HG03442 (cell line): ENCODE measurements around the gene HGFAC.

Experiments
- ATAC-seq: cut with Tn5 transposase; IDR thresholded peaks from one replicate; pipeline ENCODE4 v1.9.1; 2021; ENCODE audit warnings: mild to moderate bottlenecking, moderate library complexity; ENCODE audit not compliant: unreplicated experiment

Gene HGFAC

GRCh38 chr4:3441501-3442459 is at the start of gene HGFAC:
Gene HGFAC, plus strand, starts transcription at chr4:3441968. Its CDS starts 34 bp downstream, at chr4:3442002.
- no peak for ATAC-seq

DNA sequence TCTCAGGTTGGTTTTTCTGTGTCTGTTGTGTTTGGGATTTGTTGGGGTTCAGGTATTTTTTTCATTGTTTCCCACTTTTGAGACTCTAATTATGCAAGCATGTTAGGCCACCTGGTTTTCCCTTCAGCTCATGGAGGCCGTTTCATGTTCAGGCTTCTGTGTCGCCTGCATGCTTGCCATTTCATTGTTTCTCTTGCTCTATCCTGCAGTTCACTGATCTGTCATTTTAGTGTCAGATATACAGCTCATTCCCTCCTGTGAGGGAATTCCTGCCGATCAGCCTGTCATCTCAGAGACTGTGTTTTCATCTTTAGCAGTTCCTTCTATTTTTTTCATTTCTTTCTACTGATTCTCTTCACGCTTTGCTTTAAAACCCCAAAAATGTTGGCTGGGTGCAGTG is 49.4 kb upstream of the HGFAC start:
- no peak for ATAC-seq

- ATAC-seq: no peak
Measured at GRCh38 chr4:3393171-3393570, 48.6 kb upstream of the HGFAC start.

GRCh38 chr4:3396600-3396999 is 45.2 kb upstream of the HGFAC start:
- no peak for ATAC-seq

GRCh38 chr4:3397128-3397527 is 44.6 kb upstream of the HGFAC start:
- ATAC-seq: no peak

- no peak for ATAC-seq
Measured at GRCh38 chr4:3399277-3400194, 42.2 kb upstream of the HGFAC start.

- no peak for ATAC-seq
Measured at GRCh38 chr4:3401436-3402171, 40.2 kb upstream of the HGFAC start.

GRCh38 chr4:3402491-3403347 is 39.0 kb upstream of the HGFAC start:
- ATAC-seq: no peak

DNA sequence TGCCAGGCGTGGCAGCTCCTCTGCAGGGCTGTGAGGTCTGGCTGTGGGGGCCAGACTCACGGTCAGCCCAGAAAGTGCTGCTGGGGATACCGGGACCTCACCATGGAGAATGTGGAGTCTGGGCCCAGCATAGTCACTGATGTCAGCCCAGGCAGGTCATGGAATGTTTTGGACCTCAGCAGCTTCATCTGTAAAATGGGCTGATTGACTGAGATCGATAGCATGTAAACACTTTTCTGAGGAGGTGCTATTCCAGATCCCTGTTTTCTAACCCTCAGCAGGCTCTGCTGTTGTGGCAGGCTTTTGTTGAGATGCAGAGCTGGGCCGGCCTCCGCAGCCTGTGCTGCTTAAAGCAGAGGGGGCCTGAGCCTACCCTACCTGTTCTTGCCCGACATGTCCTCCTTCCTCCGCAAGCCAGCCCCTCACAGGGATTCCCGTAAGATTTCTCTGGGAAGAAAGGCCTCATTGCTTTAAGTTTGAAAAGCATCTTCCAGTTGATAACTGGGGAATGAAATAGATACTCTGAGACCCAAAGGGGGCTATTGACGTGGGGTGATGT is 38.3 kb upstream of the HGFAC start:
- no peak for ATAC-seq

GRCh38 chr4:3404546-3404945 is 37.2 kb upstream of the HGFAC start:
- no peak for ATAC-seq

- no peak for ATAC-seq
Measured at GRCh38 chr4:3405176-3405575, 36.6 kb upstream of the HGFAC start.

- ATAC-seq: no peak
Measured at GRCh38 chr4:3406021-3406420, 35.7 kb upstream of the HGFAC start.

- ATAC-seq: no peak
Measured at GRCh38 chr4:3406431-3406830, 35.3 kb upstream of the HGFAC start.

DNA sequence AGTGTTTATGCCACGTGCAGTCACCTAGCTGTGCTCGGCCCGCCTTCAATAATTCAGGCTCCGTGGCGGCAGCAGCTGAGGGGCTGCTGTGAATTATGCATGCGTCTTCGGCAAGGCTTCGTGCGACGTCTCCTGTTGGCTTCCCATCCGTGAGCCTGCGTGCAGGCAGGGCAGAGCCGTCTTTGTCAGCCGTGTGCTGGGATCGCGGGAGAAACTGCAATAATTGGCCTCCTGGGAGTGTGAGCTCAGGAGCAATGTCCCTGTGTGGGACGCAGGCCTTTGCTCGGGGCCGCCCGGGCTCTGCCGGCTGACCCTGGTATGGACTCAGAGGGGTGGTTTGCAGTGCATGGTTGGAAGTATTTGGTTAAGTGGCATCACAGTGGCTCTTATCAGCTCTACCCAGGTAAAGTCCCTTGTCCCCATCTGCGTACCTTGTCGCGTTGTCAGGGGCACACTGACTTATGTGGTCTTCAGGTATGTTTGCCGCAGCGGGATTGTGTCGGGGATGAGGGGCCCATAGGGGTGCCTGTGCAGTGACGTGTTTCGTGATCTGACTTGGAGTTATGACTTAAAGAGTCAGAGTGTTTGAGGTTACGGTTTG is 34.5 kb upstream of the HGFAC start:
- no peak for ATAC-seq

GRCh38 chr4:3407930-3408792 is 33.6 kb upstream of the HGFAC start:
- ATAC-seq: no peak

- ATAC-seq: no peak
Measured at GRCh38 chr4:3408793-3409330, 32.9 kb upstream of the HGFAC start.

DNA sequence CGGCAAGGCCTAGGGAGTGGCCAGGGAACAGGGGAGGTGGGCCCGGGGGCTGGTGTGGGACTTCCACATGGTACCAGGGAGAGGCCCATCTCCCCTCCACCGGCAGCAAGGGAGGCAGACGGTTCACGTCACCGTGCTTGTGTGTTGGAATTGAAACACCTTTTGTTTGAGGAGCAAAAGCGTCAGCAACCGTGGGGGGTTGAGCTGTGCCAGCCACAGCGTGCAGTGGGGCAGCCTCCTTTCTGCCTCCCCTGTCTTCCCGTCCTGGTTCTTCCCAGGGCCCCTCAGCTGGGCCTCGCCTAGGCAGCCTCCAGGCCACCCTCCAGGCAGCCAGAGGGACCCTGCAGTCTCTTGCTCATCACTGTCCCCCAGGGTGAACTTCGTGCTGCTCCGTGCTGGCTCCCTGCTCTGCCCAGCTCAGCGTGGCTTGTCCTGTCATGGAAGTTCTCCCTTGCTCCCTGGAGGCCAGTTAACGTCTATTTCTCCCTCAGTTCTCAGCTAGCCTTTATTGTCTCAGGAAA is 32.1 kb upstream of the HGFAC start:
- no peak for ATAC-seq
